HG03097 (cell line): ENCODE data around the gene MTHFD1L.
"Not testable (repeated sequence)": the region's sequence is repeated elsewhere in the genome, so short reads cannot be mapped to it uniquely, and the experiment has no call there.

Source experiments
- ATAC-seq: cut with Tn5 transposase; IDR thresholded peaks from one replicate; pipeline ENCODE4 v1.9.1; 2021; ENCODE audit not compliant: unreplicated experiment, low FRiP score

MTHFD1L gene

GRCh38 chr6:150865406-150866146, at the start of gene MTHFD1L:
Gene MTHFD1L (plus strand): TSS chr6:150865702. CDS start chr6:150865823, 121 bp downstream.
- ATAC-seq = peak; percentile 67

GRCh38 chr6:150816554-150816953, 48.9 kb upstream of the MTHFD1L start:
- not testable (repeated sequence) for ATAC-seq

GRCh38 chr6:150822932-150823331, 42.6 kb upstream of the MTHFD1L start:
- no peak for ATAC-seq

- ATAC-seq = no peak
Measured at GRCh38 chr6:150826788-150827187, 38.7 kb upstream of the MTHFD1L start.

GRCh38 chr6:150828107-150828506, 37.4 kb upstream of the MTHFD1L start:
- not testable (repeated sequence) for ATAC-seq

GRCh38 chr6:150830439-150831165, 34.9 kb upstream of the MTHFD1L start:
- ATAC-seq = no peak

GRCh38 chr6:150831577-150831976, 33.9 kb upstream of the MTHFD1L start:
- no peak for ATAC-seq

GRCh38 chr6:150835620-150836019, 29.9 kb upstream of the MTHFD1L start:
- no peak for ATAC-seq

- ATAC-seq = no peak
Measured at GRCh38 chr6:150840185-150840584, 25.3 kb upstream of the MTHFD1L start.

- ATAC-seq = no peak
Measured at GRCh38 chr6:150841189-150841588, 24.3 kb upstream of the MTHFD1L start.

- ATAC-seq = no peak
Measured at GRCh38 chr6:150841697-150842096, 23.8 kb upstream of the MTHFD1L start.

GRCh38 chr6:150844371-150844770, 21.1 kb upstream of the MTHFD1L start:
- no peak for ATAC-seq

- ATAC-seq = no peak
Measured at GRCh38 chr6:150846641-150847040, 18.9 kb upstream of the MTHFD1L start.

- no peak for ATAC-seq
Measured at GRCh38 chr6:150848400-150848799, 17.1 kb upstream of the MTHFD1L start.

- ATAC-seq = not testable (repeated sequence)
Measured at GRCh38 chr6:150854392-150854791, 11.1 kb upstream of the MTHFD1L start.

- not testable (repeated sequence) for ATAC-seq
Measured at GRCh38 chr6:150855171-150855570, 10.3 kb upstream of the MTHFD1L start.

- no peak for ATAC-seq
Measured at GRCh38 chr6:150857062-150857944, 8.2 kb upstream of the MTHFD1L start.

- no peak for ATAC-seq
Measured at GRCh38 chr6:150857945-150858308, 7.6 kb upstream of the MTHFD1L start.

- not testable (repeated sequence) for ATAC-seq
Measured at GRCh38 chr6:150861448-150862168, 3.9 kb upstream of the MTHFD1L start.

GRCh38 chr6:150863213-150863928, 2.1 kb upstream of the MTHFD1L start:
- no peak for ATAC-seq
